Right cardiac atrium (tissue), 5 donors: ENCODE data around the gene ACTG1. TPM values are rescaled to one million over a fixed set of nuclear protein-coding genes. Genes with fewer than 3 reads are reported as not detected.

Experiments
- ATAC-seq, 2 donors: fragments of 200-7000 bp; cut with Tn5 transposase; one replicate each; pipeline versions ENCODE4 v1.8.0 to v1.9.1; 2020; ENCODE audit warnings: moderate library complexity in 2 of 2, mild to moderate bottlenecking in 1 of 2
- DNase-seq, 3 donors: peaks; one replicate each; pipeline ENCODE4 v3.0.0-alpha.2; 2020
- H3K27ac ChIP-seq: one replicate; pipeline ENCODE4 v1.5.1; 2013; ENCODE audit warnings: mild to moderate bottlenecking, low read length, control low read depth, moderate library complexity
- H3K27me3 ChIP-seq: one replicate; pipeline ENCODE4 v1.6.1; 2013; ENCODE audit not compliant: control insufficient read depth, insufficient read depth
- H3K4me1 ChIP-seq: one replicate; pipeline ENCODE4 v1.6.1; 2013; ENCODE audit warnings: low read length; ENCODE audit not compliant: control insufficient read depth, insufficient read depth
- H3K4me3 ChIP-seq: one replicate; pipeline ENCODE4 v1.5.1; 2013; ENCODE audit warnings: low read length, control low read depth
- H3K9me3 ChIP-seq: one replicate; pipeline ENCODE4 v1.6.1; 2013; ENCODE audit warnings: low read length; ENCODE audit not compliant: control insufficient read depth
- WGBS: extraction: QIAGEN DNeasy Blood & Tissue Kit; methylation state at CpG from one replicate; pipeline ENCODE4 v1.1.7; 2013; 5-methylcytosine and 5-hydroxymethylcytosine counted together
- intact Hi-C, 4 donors: fragments of 100-400 bp; cut with DNase I; formaldehyde crosslinking; loops; one replicate each; pipeline versions ENCODE4 v1.11.0 to v1.14.0; 2022 to 2023
- polyA plus RNA-seq: library from polyadenylated mRNA; stranded (reverse); fragments of 200-250 nt; gene quantifications from one replicate; pipeline ENCODE4 v1.2.3, GENCODE V29; 2013
- total RNA-seq, 4 donors: library from RNA; stranded (reverse); fragmentation: NEBNext Ultra II Directional; extraction: Animal tissue kit (Norgen Biotek cat#: 25700); gene quantifications; one replicate each; pipeline ENCODE4 v1.2.1, GENCODE V29; 2021
- donor health status: healthy with polysubstance abuse.
- donor health status: DM: no; HTN: yes; CAD: no.
- donor health status: DM: no; HTN: no; CAD: no.
- donor health status: DM: no; HTN: yes; CAD: no; lungs with severe emphysema.
- donor health status: DM: yes; HTN: yes; CAD: no.

The ACTG1 gene
- total and polyA plus RNA-seq, 5 donors: 347 to 772 (median 492) TPM

DNA sequence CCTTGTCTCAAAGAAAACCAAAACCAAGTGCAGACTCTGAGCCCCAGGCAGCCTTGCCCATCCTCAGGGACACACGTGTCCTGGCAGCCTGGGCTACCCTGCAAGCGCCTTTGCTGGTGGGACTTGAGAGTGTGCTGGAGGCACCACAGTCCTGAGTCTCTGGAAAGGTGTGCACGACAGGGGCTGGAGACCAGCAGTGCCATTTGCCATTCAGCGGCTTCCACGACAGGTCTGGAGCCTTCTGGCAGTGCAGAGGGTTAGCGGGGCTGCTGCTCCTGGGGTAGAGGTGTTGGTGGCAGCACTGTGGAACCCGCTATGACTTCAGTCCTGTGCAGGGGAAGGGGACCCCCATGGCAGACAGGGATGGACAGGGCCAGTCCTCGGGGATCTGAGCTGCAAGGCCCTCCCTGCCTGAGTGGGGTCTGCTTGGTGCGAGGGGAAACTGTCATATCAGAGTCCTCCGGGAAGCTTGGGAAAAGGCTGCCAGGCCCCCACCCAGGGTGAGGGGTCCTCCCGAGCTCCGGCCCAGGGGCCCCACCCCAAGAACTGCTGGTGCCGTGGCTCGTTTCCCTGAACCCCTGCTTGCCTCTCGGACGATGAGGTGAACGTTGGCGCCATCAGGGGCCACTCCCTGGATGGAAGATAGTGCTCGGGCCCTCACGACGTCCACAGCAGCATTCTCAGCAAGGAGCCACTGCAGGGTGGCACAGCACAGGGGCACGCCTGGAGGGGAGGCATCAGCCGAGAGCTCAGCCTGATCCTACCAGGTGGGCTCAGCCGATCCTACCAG, 32.8 kb upstream of the ACTG1 start:
- WGBS: 90% methylated on average over 24 of the region's 24 CpGs
- DNase-seq (peak in 2 of 3 donors; percentile 16 to 66), ATAC-seq (no peak)
- H3K4me1 ChIP-seq: no peaks in the 10 kb centered on the region
- no peaks in the 10 kb centered on the region for H3K27me3 ChIP-seq
- intact Hi-C loops: no loop called here
- no peaks in the 10 kb centered on the region for H3K9me3 ChIP-seq
- no peak overlapping the region for H3K27ac ChIP-seq
- H3K4me3 ChIP-seq: no peak overlapping the region

DNA sequence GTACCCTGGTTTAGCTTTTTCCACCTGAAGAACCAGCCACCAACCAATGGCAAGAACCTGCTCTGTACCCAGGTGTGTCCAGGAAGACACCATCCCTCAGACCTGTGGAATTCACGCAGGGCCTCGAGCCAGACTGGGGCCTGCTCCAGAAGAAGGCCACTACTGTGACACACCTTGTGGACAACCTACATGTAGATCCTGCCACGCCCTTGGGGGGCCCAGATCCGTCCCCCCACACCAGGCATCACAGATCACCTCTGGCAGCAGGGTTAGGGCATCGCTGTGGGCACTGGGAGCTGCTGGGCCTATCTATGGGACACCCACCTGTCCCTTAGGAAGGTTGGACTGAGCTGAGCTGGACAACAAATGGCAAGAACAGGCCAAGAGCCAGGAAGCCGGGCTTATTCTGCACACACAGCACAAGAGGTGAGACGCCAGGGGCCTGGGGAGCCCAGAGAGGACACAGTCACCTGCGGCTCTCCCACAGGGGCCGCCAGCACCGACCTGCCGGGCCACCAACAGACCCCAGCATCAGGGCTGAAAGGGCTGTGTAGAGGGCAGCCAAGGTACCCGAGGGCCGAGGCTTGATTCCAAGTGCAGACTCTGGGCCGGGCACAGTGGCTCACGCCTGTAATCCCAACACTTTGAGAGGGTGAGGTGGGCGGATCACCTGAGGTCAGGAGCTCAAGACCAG, 31.8 kb upstream of the ACTG1 start:
- no peaks in the 10 kb centered on the region for H3K27me3 ChIP-seq
- no peak overlapping the region for H3K4me3 ChIP-seq
- intact Hi-C loops: no loop called here
- H3K4me1 ChIP-seq: no peaks in the 10 kb centered on the region
- no peak for ATAC-seq
- DNase-seq: peak in 2 of 3 donors; percentile 26 to 38
- no peak overlapping the region for H3K27ac ChIP-seq
- no peaks in the 10 kb centered on the region for H3K9me3 ChIP-seq
- WGBS: 94% methylated on average over 16 of the region's 16 CpGs

DNA sequence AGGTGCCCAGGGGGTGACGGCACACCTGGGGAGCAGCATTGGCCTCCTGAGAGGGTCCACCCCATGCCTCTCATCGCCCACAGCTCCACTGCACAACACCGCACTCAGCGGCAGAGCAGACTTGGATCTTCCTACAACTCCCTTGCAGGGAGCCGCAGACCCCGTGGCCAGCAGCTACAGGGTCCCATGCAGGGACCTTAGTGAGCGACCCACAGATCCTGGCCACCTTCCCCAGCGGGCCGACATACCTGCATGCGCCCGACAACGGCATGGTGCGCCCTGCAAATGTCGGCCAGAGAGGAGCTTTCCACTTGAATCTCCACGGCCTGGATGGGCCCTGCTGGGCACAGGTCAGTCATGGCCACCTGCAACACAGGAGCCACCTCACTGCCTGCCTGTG, 31.2 kb upstream of the ACTG1 start:
- no peaks in the 10 kb centered on the region for H3K27me3 ChIP-seq
- 95% methylated on average over 15 of the region's 15 CpGs for WGBS
- no peak overlapping the region for H3K27ac ChIP-seq
- ATAC-seq (no peak), DNase-seq (peak in 1 of 3 donors; percentile 49)
- no peaks in the 10 kb centered on the region for H3K9me3 ChIP-seq
- intact Hi-C loops: no loop called here
- H3K4me1 ChIP-seq: no peaks in the 10 kb centered on the region
- H3K4me3 ChIP-seq: no peak overlapping the region

DNA sequence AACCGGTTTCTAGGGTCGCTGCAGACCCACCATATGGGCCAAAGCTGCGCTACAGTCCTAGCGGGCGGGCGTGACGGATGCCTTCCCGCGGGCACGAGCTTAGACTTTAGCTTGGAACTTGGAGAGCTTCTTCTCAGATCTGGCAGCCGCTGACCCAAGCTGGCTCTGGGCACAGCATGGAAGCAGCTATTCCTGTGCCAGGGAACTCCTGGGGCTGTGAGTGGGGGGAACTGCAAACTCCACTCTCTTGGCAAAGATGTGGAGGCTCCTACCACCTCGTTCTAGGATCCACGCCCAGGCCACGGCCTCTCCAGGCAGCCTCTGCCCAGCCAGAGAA, 30.7 kb upstream of the ACTG1 start:
- WGBS: 87% methylated on average over 14 of the region's 14 CpGs
- no peaks in the 10 kb centered on the region for H3K9me3 ChIP-seq
- H3K27me3 ChIP-seq: no peaks in the 10 kb centered on the region
- DNase-seq (peak in 2 of 3 donors; percentile 42 to 43), ATAC-seq (no peak)
- no peak overlapping the region for H3K4me3 ChIP-seq
- no peaks in the 10 kb centered on the region for H3K4me1 ChIP-seq
- intact Hi-C loops: no loop called here
- H3K27ac ChIP-seq: no peak overlapping the region

DNA sequence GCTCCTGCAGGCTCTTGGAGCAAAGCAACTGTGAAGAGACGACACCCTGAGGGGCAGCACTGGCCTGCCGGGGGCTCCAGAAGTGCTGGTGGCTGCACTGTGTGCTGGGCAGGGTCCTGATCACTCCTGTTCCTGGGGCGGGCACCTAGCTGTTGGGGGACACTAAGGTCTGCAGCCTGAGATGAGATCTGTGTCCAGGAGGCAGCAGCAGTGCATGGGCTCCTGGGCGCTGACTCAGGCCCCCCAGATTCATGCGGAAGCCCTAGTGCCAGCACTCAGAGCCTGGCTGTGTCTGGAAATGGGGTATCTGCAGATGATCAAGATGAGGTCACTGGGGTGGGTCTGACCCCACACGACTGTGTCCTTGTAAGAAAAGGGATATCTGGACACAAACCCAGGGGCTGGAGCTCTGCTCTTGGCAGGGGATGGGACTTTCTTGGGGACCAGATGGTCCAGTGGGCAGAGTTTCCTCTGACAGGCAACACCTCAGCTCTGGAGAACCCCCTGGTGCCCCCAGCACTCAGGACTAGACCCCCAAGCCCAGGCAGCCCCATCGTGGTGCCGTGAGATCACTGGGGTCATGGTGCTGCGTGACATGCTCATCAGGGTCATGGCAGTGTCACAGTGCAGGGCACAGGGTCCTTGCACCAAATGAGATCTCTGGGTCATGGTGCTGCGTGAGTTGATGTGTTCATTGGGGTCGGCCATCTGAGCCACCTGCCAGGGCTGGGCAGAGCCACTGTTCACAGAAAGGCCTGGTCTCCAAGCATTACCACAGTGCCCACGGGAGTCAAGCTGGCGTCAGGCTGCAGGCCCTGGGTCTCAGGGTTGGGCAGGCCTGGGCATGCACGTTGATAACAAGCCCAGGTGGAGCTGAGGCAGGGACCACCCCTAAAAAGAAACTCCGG, 30.1 kb upstream of the ACTG1 start:
- 89% methylated on average over 15 of the region's 15 CpGs for WGBS
- no peaks in the 10 kb centered on the region for H3K27me3 ChIP-seq
- H3K9me3 ChIP-seq: no peaks in the 10 kb centered on the region
- no peak overlapping the region for H3K27ac ChIP-seq
- DNase-seq (peak in 2 of 3 donors; percentile 20 to 27), ATAC-seq (no peak)
- H3K4me3 ChIP-seq: no peak overlapping the region
- intact Hi-C loops: no loop called here
- no peaks in the 10 kb centered on the region for H3K4me1 ChIP-seq

DNA sequence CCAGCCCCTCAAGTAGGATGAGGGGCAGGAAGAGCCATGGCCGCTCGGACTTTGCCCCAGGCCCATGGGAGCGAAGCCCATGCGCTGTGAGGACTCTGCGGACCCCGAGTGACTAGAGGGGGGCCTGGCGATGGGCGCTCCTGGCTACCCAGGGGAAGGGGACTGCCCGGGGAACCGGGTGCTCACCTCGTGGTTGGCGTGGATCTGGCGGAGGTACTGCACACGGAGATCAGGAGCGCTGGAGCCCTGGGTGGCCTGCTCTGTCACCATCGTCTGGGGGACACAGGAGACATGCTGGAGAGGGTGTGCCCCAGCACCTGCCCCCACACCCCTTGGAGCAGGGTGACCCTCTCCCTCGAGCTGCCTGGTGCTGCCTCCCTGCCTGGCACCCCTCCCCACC, 28.5 kb upstream of the ACTG1 start:
- no peaks in the 10 kb centered on the region for H3K4me1 ChIP-seq
- no peak overlapping the region for H3K27ac ChIP-seq
- peak in 1 of 3 donors; percentile 37 for DNase-seq
- WGBS: 92% methylated on average over 17 of the region's 17 CpGs
- no peak overlapping the region for H3K4me3 ChIP-seq
- H3K9me3 ChIP-seq: no peaks in the 10 kb centered on the region
- ATAC-seq: no peak
- intact Hi-C loops: no loop called here
- no peaks in the 10 kb centered on the region for H3K27me3 ChIP-seq

DNA sequence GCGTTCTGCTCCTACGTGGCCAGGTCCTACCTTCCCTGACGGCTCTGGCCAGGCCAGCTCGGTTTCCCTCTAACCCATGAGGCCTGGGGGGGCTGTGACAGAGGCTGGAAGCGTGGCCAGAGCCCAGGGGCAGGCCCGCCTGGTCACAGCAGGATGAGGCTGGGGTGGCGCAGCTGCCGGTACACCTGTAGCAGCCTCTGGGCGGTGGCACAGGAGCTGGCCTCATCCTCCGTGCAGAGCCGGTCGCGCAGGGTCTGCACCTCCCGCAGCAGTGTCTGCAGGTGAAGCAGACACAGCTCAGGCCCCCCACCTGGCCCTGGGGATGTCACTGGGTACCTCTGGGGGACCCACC, 28.1 kb upstream of the ACTG1 start:
- intact Hi-C loops: no loop called here
- 93% methylated on average over 14 of the region's 14 CpGs for WGBS
- Histone ChIP-seq H3K4me3 (no peak overlapping the region), H3K9me3 (no peaks in the 10 kb centered on the region), H3K27ac (no peak overlapping the region), H3K4me1 (no peaks in the 10 kb centered on the region), H3K27me3 (no peaks in the 10 kb centered on the region)
- peak in 2 of 3 donors; percentile 7 to 41 for DNase-seq
- ATAC-seq: no peak

DNA sequence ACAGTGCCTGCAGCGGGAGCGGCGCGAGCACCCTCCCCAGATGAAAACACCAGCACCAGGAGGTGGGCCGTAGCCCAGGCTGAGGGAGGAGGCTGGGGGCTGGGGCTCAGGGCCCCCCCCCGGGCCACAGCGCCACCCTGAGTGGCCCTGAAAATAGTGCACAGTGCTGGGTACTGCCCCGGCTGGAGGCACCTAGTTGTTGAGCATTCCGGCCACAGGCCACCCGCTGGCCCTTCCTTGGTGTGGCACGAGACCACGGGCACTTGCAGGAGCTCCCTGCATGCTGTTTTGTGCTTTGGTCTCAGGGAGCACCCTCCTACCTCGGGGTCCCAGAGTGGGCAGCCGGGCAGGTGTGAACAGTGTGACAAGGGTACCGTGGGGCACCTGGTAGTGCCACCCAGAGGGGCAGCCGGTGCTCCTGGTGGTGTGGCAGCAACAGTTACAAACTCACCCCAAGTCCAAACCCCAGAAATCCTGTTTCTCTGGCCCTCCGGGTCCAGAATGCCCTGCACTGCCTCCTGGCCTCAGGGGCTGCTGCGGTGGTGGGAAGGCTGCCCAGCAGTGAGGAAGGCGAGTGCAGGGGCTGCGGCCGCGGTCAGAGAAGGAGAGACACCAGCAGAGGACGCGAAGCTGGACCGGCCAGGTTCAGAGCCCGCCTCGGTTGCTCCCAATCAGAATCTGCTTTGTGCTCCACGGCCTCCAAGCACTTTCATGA, 27.5 kb upstream of the ACTG1 start:
- Histone ChIP-seq H3K4me1 (no peaks in the 10 kb centered on the region), H3K9me3 (no peaks in the 10 kb centered on the region), H3K27me3 (no peaks in the 10 kb centered on the region), H3K4me3 (no peak overlapping the region), H3K27ac (no peak overlapping the region)
- DNase-seq (peak in 2 of 3 donors; percentile 42 to 43), ATAC-seq (no peak)
- 94% methylated on average over 28 of the region's 28 CpGs for WGBS
- intact Hi-C loops: loop anchor here in 1 of 4 donors (5.0 kb wide), 1 partner anchor 283 kb away; no protein-coding TSS in a partner anchor

DNA sequence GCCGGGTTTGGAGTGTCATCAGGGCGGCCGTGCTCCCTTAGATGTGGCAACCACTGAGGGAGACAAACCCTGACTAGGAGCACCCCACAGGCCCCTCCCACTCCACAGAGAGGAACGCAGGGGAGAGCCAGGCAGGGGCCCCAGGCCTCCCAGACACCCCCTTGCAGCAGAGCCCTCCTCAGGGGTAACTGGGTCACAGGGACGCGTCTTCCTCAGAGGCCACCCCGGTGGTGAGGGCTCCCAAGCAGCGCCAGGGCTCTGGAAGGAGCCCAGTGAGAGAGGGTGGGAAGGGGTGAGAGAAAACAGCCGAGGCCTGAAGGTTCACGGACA, 26.9 kb upstream of the ACTG1 start:
- ATAC-seq (no peak), DNase-seq (peak in 2 of 3 donors; percentile 30 to 39)
- no peaks in the 10 kb centered on the region for H3K4me1 ChIP-seq
- WGBS: 79% methylated on average over 10 of the region's 10 CpGs
- no peaks in the 10 kb centered on the region for H3K27me3 ChIP-seq
- intact Hi-C loops: loop anchor here in 1 of 4 donors (5.0 kb wide), 1 partner anchor 282 kb away; no protein-coding TSS in a partner anchor
- no peak overlapping the region for H3K27ac ChIP-seq
- no peak overlapping the region for H3K4me3 ChIP-seq
- no peaks in the 10 kb centered on the region for H3K9me3 ChIP-seq

DNA sequence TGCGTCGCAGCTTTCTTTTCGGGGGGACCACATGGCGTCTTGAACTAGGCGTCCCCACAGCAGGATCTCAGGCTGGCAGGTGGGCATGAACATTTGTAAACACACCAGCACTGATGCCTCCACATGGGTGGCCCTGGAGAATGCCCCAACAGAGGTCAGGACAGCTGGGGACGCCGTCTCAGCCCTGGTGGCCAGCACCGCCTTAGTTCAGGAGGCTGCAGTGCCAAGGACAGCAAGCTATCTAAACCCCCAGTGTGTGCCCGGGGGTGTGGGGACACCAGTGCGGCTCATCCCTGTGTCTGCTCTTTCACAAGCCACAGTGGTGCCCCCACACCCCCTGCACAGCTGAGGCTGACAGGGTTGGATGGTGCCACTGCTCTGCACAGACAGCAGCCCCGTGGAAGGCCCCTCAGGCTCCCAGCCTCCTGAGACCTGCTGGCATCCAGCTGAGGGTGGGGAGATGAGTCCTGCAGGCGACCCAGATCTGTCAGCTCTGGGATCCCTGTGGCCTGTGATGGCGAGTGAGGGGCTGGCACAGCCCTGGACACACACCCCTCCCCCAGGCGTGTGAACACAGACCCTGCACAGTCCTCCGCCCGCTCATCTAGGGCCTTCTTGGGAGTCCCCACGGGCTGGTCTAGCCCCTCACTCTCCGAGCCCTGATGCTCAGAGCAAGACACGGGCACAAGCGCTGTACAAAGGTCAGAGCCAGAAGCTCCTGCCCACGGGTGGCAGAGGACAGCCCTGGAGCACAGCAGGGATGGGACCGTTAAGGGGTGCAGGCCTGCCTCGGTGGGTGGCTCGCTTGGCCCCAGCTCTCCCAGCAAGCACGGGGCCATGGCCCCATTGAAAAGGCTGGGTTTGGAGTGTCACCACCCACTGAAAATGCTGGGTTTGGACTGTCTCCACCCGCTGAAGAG, 26.3 kb upstream of the ACTG1 start:
- WGBS: 88% methylated on average over 26 of the region's 26 CpGs
- ATAC-seq: no peak
- H3K27me3 ChIP-seq: no peaks in the 10 kb centered on the region
- no peaks in the 10 kb centered on the region for H3K9me3 ChIP-seq
- H3K4me1 ChIP-seq: no peaks in the 10 kb centered on the region
- H3K27ac ChIP-seq: no peak overlapping the region
- peak in 2 of 3 donors; percentile 44 to 46 for DNase-seq
- H3K4me3 ChIP-seq: no peak overlapping the region
- intact Hi-C loops: loop anchor here in 1 of 4 donors (5.0 kb wide), 1 partner anchor 282 kb away; no protein-coding TSS in a partner anchor
